ENCODE data around the gene KCNG1.

The KCNG1 gene

GRCh38 chr20:51002633-51003032, 20.3 kb downstream of the KCNG1 start:
- no peak overlapping the region for H3K27ac ChIP-seq (ENCODE audit: low read depth, low read length, poor library complexity, severe bottlenecking)
- no peaks in the 10 kb centered on the region for H4K20me1 ChIP-seq (ENCODE audit: insufficient read depth, low read length)
- H3F3A ChIP-seq (ENCODE audit: insufficient read depth, low read length), result no peaks in the 10 kb centered on the region
- no peaks in the 10 kb centered on the region for H3K9me2 ChIP-seq (ENCODE audit: low read depth, low read length)
- H3K4me1 ChIP-seq (ENCODE audit: insufficient read depth, low read length, severe bottlenecking), result no peaks in the 10 kb centered on the region
- H2AFZ ChIP-seq (ENCODE audit: low read length), result no peak overlapping the region
- H3K9me3 ChIP-seq (ENCODE audit: low read length), result no peaks in the 10 kb centered on the region
- H3K4me2 ChIP-seq (ENCODE audit: low read length), result no peak overlapping the region
- no peak for TF ChIP-seq CTCF (IDR thresholded peaks at IDR 0.05; ENCODE audit: low read length)
- TF ChIP-seq EZH2 (IDR thresholded peaks at IDR 0.05; ENCODE audit: borderline replicate concordance, low read length), result no peak
- no peaks in the 10 kb centered on the region for H3K79me2 ChIP-seq (ENCODE audit: insufficient read depth, low read length)
- 0 out of 2 replicates have a peak, but pooled peaks cover 6% of the 10 kb centered on the region for H3K27me3 ChIP-seq (ENCODE audit: insufficient read depth, low read length)
- no peak overlapping the region for H3K9ac ChIP-seq (ENCODE audit: low read length)
- no peak overlapping the region for H3K4me3 ChIP-seq (ENCODE audit: low read depth, low read length, poor library complexity, severe bottlenecking)
- H3K36me3 ChIP-seq (ENCODE audit: insufficient read depth, low read length), result no peaks in the 10 kb centered on the region

- TF ChIP-seq CTCF (IDR thresholded peaks at IDR 0.05; ENCODE audit: low read length) (no peak), EZH2 (IDR thresholded peaks at IDR 0.05; ENCODE audit: borderline replicate concordance, low read length) (no peak)
- Histone ChIP-seq H4K20me1 (ENCODE audit: insufficient read depth, low read length) (no peaks in the 10 kb centered on the region), H3K4me3 (ENCODE audit: low read depth, low read length, poor library complexity, severe bottlenecking) (no peak overlapping the region), H3K9me2 (ENCODE audit: low read depth, low read length) (no peaks in the 10 kb centered on the region), H3K4me2 (ENCODE audit: low read length) (no peak overlapping the region), H2AFZ (ENCODE audit: low read length) (no peak overlapping the region), H3K9me3 (ENCODE audit: low read length) (no peaks in the 10 kb centered on the region), H3K79me2 (ENCODE audit: insufficient read depth, low read length) (no peaks in the 10 kb centered on the region), H3F3A (ENCODE audit: insufficient read depth, low read length) (no peaks in the 10 kb centered on the region), H3K4me1 (ENCODE audit: insufficient read depth, low read length, severe bottlenecking) (no peaks in the 10 kb centered on the region), H3K27ac (ENCODE audit: low read depth, low read length, poor library complexity, severe bottlenecking) (no peak overlapping the region), H3K36me3 (ENCODE audit: insufficient read depth, low read length) (no peaks in the 10 kb centered on the region), H3K9ac (ENCODE audit: low read length) (no peak overlapping the region), H3K27me3 (ENCODE audit: insufficient read depth, low read length) (0 out of 2 replicates have a peak, but pooled peaks cover 6% of the 10 kb centered on the region)
Measured at GRCh38 chr20:51001430-51002265, 21.3 kb downstream of the KCNG1 start.

GRCh38 chr20:50999355-50999754, 23.6 kb downstream of the KCNG1 start:
- no peak overlapping the region for H3K4me3 ChIP-seq (ENCODE audit: low read depth, low read length, poor library complexity, severe bottlenecking)
- H3K4me2 ChIP-seq (ENCODE audit: low read length), result no peak overlapping the region
- H3K9me2 ChIP-seq (ENCODE audit: low read depth, low read length), result no peaks in the 10 kb centered on the region
- no peaks in the 10 kb centered on the region for H3F3A ChIP-seq (ENCODE audit: insufficient read depth, low read length)
- no peak overlapping the region for H3K9ac ChIP-seq (ENCODE audit: low read length)
- peaks cover 7% of the 10 kb centered on the region; the same call in 1 of the 2 replicates for H3K27me3 ChIP-seq (ENCODE audit: insufficient read depth, low read length)
- no peaks in the 10 kb centered on the region for H3K9me3 ChIP-seq (ENCODE audit: low read length)
- H3K27ac ChIP-seq (ENCODE audit: low read depth, low read length, poor library complexity, severe bottlenecking), result no peak overlapping the region
- H2AFZ ChIP-seq (ENCODE audit: low read length), result no peak overlapping the region
- H4K20me1 ChIP-seq (ENCODE audit: insufficient read depth, low read length), result no peaks in the 10 kb centered on the region
- H3K4me1 ChIP-seq (ENCODE audit: insufficient read depth, low read length, severe bottlenecking), result no peaks in the 10 kb centered on the region
- no peaks in the 10 kb centered on the region for H3K79me2 ChIP-seq (ENCODE audit: insufficient read depth, low read length)
- no peak for TF ChIP-seq EZH2 (IDR thresholded peaks at IDR 0.05; ENCODE audit: borderline replicate concordance, low read length)
- no peaks in the 10 kb centered on the region for H3K36me3 ChIP-seq (ENCODE audit: insufficient read depth, low read length)
